ENCODE results near the gene SLC46A1.

GRCh38 chr17:28379814-28380801 lies 25.9 kb downstream of the SLC46A1 start:
- TF ChIP-seq EZH2 (optimal IDR thresholded peaks at IDR 0.05; ENCODE audit: low read depth, low read length) (no peak), EZH2phosphoT487 (IDR thresholded peaks at IDR 0.05; ENCODE audit: low read length) (no peak)
- TF ChIP-seq, protein P1, sequence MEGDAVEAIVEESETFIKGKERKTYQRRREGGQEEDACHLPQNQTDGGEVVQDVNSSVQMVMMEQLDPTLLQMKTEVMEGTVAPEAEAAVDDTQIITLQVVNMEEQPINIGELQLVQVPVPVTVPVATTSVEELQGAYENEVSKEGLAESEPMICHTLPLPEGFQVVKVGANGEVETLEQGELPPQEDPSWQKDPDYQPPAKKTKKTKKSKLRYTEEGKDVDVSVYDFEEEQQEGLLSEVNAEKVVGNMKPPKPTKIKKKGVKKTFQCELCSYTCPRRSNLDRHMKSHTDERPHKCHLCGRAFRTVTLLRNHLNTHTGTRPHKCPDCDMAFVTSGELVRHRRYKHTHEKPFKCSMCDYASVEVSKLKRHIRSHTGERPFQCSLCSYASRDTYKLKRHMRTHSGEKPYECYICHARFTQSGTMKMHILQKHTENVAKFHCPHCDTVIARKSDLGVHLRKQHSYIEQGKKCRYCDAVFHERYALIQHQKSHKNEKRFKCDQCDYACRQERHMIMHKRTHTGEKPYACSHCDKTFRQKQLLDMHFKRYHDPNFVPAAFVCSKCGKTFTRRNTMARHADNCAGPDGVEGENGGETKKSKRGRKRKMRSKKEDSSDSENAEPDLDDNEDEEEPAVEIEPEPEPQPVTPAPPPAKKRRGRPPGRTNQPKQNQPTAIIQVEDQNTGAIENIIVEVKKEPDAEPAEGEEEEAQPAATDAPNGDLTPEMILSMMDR (IDR thresholded peaks at IDR 0.05; ENCODE audit: low read length) = no peak

All from MM.1S (cell line).